HUES48 (cell line): Measurements from ENCODE around the gene EIF2S1.
"Not testable (repeated sequence)": the region's sequence is repeated elsewhere in the genome, so short reads cannot be mapped to it uniquely, and the experiment has no call there.

Source experiments
- H3K27ac ChIP-seq: one replicate; pipeline ENCODE4 v1.7.0; 2013; ENCODE audit warnings: low read depth, low read length, inconsistent platforms
- H3K27me3 ChIP-seq: 2 replicates; pipeline ENCODE4 v1.6.1; 2013; ENCODE audit warnings: mild to moderate bottlenecking, low read length; ENCODE audit not compliant: control insufficient read depth, insufficient read depth
- H3K36me3 ChIP-seq: 2 replicates; pipeline ENCODE4 v1.6.1; 2013; ENCODE audit warnings: low read length; ENCODE audit not compliant: control insufficient read depth, insufficient read depth
- H3K4me1 ChIP-seq: 2 replicates; pipeline ENCODE4 v1.6.1; 2013; ENCODE audit warnings: mild to moderate bottlenecking, low read length; ENCODE audit not compliant: control insufficient read depth, insufficient read depth
- H3K4me3 ChIP-seq: 2 replicates; pipeline ENCODE4 v1.5.1; 2013; ENCODE audit warnings: mild to moderate bottlenecking, low read depth, low read length
- H3K9ac ChIP-seq: 2 replicates; pipeline ENCODE4 v1.6.1; 2013; ENCODE audit warnings: mild to moderate bottlenecking, low read depth, low read length, moderate library complexity
- H3K9me3 ChIP-seq: 2 replicates; pipeline ENCODE4 v1.6.1; 2013; ENCODE audit warnings: low read length; ENCODE audit not compliant: control insufficient read depth, insufficient read depth

EIF2S1 gene

DNA sequence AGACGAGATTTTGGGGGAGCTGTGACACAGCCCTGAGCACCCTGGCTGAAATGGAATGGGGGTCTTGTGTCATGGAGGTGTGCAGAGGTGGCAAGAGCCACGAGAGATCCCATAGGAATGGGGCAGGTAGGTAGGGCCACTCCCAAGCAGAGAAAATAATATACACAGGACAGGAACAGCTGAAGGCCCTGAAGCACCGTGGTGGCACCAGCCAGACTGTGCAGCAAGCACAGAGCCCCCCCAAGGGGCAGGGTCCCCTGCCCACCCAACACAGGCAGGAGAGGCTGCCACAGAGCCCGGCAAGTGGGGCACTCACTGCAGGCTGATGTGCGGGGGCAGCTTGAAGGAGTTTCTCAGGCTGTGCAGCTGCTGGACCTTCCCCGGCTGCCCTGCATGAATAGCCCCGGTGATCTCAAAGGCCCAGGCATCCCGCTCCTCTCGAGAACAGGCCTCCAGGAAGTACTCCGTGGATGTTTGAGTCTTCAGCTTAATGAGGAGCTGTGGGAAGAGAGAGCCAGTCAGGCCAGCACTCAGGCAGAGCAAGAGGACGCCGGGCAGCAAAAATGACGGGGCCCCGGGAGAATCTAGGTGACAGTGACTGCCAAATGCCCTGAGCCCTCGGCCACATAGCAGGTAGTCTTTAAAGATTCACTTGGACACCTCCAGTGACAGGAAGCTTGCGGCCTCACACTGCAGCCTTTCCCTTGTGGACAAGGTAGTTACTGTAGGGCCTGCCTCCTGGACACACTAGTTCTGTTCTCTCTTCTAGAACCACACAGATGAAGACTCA is 35.2 kb downstream of the EIF2S1 start:
- no peaks in the 10 kb centered on the region for H3K36me3 ChIP-seq
- H3K9me3 ChIP-seq: no peaks in the 10 kb centered on the region
- H3K4me1 ChIP-seq: no peaks in the 10 kb centered on the region
- no peak overlapping the region for H3K9ac ChIP-seq
- H3K27ac ChIP-seq: no peak overlapping the region
- no peaks in the 10 kb centered on the region for H3K27me3 ChIP-seq
- no peak overlapping the region for H3K4me3 ChIP-seq

DNA sequence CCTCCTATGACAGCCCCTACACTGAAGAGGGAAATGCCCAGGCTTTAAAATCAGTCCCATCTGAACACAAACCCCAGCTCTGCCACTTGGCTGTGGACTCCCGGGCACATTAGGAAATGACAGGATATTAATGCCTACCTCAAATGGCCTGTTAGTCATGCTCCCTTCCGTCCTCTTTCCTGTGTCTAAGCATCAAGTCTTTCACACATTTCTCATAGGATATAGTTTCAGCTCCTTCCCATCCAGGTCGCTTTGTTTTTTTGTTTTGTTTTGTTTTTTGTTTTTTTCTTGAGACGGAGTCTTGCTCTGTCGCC is 35.7 kb downstream of the EIF2S1 start:
- H3K4me3 ChIP-seq: no peak overlapping the region
- H3K9ac ChIP-seq: no peak overlapping the region
- H3K36me3 ChIP-seq: no peaks in the 10 kb centered on the region
- H3K27me3 ChIP-seq: no peaks in the 10 kb centered on the region
- H3K27ac ChIP-seq: no peak overlapping the region
- no peaks in the 10 kb centered on the region for H3K9me3 ChIP-seq
- H3K4me1 ChIP-seq: no peaks in the 10 kb centered on the region

DNA sequence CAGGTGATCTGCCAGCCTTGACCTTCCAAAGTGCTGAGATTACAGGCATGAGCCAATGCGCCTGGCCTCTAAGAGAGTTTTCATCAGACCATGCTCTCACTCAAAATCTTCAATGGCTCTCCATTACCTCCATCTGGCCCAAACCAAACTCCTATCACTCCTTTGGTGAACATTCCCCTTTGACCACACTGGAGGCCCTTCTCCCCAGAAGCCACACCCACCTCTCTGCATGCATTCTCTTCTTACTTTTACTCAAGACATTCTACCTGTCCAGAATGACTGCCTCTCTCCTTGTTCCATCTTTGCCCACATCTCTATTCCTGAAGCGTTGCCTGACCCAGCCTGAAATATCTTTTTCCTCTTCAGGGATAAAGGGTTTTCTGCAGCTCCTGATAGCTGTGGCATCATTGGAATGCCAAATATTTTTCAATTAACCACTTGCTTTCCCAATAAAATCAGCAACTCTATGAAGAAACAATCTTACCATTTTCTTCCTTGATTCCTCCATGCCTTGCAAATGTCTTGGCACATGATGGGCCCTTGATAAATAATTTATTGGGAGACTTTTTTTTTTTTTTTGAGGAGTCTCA is 36.3 kb downstream of the EIF2S1 start:
- H3K9ac ChIP-seq: no peak overlapping the region
- no peak overlapping the region for H3K27ac ChIP-seq
- H3K4me1 ChIP-seq: no peaks in the 10 kb centered on the region
- H3K4me3 ChIP-seq: no peak overlapping the region
- no peaks in the 10 kb centered on the region for H3K36me3 ChIP-seq
- H3K27me3 ChIP-seq: no peaks in the 10 kb centered on the region
- no peaks in the 10 kb centered on the region for H3K9me3 ChIP-seq

DNA sequence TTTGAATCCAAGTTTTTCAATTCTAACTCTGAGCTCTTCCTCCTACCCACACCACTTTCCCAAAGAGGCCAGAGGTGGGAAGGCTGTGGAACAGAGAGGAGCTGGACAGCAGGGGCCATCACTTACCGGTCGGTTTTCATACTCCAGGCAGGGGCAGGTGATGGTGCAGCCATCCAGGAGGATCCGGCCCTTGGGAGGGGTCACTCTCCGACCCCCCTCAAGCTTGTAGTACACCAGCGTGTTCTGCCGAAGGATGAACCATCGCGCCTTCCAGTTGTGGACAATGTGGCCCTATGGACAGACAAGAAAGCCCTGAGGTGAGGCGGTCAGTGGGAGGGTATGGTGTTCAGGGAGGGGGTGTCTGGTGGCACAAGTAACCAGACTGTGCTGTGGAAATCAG is 37.4 kb downstream of the EIF2S1 start:
- Histone ChIP-seq H3K36me3 (no peaks in the 10 kb centered on the region), H3K4me1 (no peaks in the 10 kb centered on the region), H3K9ac (no peak overlapping the region), H3K4me3 (no peak overlapping the region), H3K9me3 (no peaks in the 10 kb centered on the region), H3K27me3 (no peaks in the 10 kb centered on the region), H3K27ac (no peak overlapping the region)

DNA sequence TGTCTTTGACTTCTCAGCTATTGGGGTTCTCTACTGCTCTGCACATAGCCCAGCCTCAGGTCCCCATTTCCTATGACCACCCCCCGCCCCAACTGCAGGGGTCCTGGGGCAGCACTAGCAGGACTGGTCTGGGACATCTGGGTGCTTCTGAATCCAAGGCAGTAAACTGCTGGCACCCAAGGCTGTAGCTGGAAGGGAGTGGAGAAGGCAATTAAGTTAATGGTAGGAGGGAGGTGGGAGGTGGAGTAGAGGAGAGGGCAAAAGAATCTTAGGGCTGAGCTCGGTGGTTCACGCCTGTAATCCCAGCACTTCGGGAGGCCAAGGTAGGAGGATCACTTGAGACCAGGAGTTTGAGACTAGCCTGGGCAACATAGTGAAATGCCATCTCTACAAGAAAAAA is 40.3 kb downstream of the EIF2S1 start:
- Histone ChIP-seq H3K4me3 (no peak overlapping the region), H3K27ac (no peak overlapping the region), H3K9me3 (no peaks in the 10 kb centered on the region), H3K36me3 (no peaks in the 10 kb centered on the region), H3K4me1 (no peaks in the 10 kb centered on the region), H3K9ac (no peak overlapping the region), H3K27me3 (no peaks in the 10 kb centered on the region)

DNA sequence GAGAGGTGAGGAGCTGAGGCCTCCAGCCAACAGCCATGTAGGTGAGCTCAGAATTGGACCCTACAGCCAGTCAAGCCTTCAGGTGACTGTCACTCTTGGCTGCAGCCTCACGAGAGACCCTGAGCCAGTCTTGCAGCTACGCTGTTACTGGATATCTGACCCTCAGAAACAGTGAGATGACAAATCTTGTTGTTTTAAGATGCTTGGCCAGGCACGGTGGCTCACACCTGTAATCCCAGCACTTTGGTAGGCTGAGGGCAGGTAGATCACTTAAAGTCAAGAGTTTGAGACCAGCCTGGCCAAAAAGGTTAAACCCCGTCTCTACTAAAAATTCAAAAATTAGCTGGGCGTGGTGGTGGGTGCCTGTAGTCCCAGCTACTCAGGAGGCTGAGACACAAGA is 45.6 kb downstream of the EIF2S1 start:
- no peaks in the 10 kb centered on the region for H3K9me3 ChIP-seq
- H3K9ac ChIP-seq: no peak overlapping the region
- no peaks in the 10 kb centered on the region for H3K4me1 ChIP-seq
- H3K36me3 ChIP-seq: no peaks in the 10 kb centered on the region
- H3K27ac ChIP-seq: no peak overlapping the region
- no peak overlapping the region for H3K4me3 ChIP-seq
- peaks cover under 1% of the 10 kb centered on the region; the same call in 1 of the 2 replicates for H3K27me3 ChIP-seq

DNA sequence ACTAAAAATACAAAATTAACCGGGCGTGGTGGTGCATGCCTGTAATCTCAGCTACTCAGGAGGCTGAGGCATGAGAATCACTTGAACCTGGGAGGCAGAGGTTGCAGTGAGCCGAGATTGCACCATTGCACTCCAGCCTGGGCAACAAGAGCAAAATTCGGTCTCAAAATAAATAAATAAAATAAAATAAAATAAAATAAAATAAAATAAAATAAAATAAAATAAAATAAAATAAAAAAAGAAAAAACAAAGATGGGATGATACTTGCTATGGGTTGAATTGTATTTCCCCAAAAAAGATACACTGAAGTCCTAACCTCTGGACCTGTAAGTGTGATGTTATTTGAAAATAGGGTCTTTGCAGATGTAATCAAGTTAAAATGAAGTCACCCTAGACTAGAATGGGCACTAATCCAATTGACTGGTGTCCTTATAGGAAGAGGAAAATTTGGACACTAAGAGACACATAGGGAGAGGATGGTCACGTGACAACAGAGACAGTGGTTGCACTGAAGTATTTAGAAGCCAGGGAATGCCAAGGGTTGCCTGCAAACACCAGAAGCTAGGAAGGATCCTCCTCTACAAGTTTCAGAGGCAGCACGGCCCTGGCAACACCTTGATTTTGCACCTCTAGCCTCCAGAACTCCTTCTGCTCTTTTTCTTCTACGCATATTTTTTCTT is 48.1 kb downstream of the EIF2S1 start:
- H3K4me3 ChIP-seq: not testable (repeated sequence)

DNA sequence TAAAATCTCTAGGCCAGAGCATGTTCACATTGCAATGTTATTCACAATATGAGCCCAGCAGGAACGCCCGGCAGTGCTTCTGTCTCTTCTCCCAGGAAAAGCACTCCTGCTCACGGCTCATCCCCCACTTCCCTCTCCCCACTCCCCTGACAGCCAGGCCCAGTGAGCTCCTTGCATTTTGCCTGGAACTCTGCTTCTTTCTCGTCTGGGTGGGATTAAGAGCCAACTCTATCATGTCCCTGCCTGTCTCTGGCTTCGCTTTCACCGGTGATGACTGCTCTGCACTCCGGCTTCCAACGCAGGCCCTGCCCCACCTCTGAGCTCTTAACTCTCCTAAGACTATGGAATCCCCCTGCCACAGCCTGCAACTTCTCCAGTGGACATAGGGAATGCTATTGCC is 49.3 kb downstream of the EIF2S1 start:
- peaks cover 29% of the 10 kb centered on the region for H3K27me3 ChIP-seq
- H3K36me3 ChIP-seq: no peaks in the 10 kb centered on the region
- H3K4me1 ChIP-seq: no peaks in the 10 kb centered on the region
- no peak overlapping the region for H3K9ac ChIP-seq
- H3K4me3 ChIP-seq: no peak overlapping the region
- no peak overlapping the region for H3K27ac ChIP-seq
- no peaks in the 10 kb centered on the region for H3K9me3 ChIP-seq

More for the DNA sequence above, 48.1 kb downstream of the EIF2S1 start:
- H3K4me1 ChIP-seq, H3K36me3 ChIP-seq, H3K9ac ChIP-seq, H3K27ac ChIP-seq, H3K9me3 ChIP-seq: not testable (repeated sequence)
- peaks cover 25% of the 10 kb centered on the region for H3K27me3 ChIP-seq

DNA sequence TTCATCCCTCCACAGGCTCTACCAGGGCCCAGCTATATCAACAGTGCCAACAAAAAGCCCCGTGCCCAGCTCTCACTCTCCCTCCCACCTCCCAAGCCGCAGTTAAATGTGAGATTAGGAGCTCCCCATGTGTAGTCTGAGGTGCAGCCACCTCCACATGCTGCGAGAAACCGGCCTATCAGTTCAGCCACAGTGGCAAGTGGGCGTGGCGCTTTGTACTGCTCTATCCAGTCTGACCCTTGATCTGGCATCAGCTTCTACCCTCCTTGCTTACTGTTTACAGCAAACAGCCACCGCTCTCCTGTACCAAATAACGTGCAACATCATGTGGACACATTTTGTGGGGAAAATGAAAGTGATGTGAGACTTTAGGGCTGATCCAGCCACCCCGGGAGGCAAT is 50.2 kb downstream of the EIF2S1 start:
- Histone ChIP-seq H3K9ac (no peak overlapping the region), H3K27ac (no peak overlapping the region), H3K4me3 (no peak overlapping the region), H3K36me3 (no peaks in the 10 kb centered on the region), H3K27me3 (peaks cover 29% of the 10 kb centered on the region), H3K4me1 (no peaks in the 10 kb centered on the region), H3K9me3 (no peaks in the 10 kb centered on the region)

DNA sequence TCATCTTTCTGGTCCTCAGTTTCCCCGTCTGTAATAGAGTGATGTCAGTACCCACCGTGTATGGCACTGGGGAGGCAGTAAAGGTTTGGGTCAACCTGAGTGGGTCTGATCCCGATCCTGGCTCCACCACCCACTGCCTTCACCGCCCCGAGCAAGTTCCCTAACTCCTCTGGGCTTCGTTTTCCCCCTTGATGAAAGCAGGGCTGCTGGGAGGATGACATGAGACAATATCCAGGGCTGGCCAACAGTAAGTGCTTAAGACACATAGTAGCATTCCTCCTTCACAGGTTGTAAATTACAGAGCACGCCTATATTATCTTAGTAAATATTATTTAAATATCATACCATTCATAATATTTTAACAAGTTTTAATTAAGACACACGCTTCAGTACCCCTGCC is 51.2 kb downstream of the EIF2S1 start:
- no peaks in the 10 kb centered on the region for H3K4me1 ChIP-seq
- no peaks in the 10 kb centered on the region for H3K36me3 ChIP-seq
- no peak overlapping the region for H3K9ac ChIP-seq
- H3K27ac ChIP-seq: no peak overlapping the region
- H3K4me3 ChIP-seq: peak overlapping the region; percentile 55
- H3K27me3 ChIP-seq: peaks cover 29% of the 10 kb centered on the region
- H3K9me3 ChIP-seq: no peaks in the 10 kb centered on the region

DNA sequence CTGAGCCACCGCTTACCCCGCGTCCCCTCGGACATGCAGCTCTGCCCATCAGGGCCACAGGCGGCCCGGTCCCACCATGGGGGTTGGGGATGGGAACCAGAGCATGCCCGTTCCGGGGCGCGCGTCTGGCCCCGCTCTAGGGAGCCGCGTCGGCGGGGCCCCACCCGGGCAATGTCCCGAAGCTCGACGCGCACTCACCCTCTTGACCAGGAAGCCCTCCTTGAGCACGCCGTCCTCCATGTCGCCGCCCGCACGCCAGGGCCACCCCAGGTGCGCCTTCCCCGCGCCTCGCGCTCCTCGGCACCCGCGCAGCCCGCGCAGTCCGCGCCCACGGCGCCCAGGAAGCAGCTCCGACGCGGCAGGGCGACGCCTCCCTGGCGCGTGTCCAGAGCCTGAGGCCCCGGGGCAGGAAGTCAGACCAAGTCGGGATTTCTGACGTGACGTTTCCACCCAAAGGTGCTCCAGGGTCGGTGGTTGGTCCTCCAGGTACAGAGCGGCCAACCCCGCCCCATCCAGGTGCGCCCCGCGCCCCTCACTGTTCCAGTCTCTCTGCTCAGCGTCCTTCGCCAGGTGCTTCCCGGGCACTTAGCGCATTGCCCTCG is 51.8 kb downstream of the EIF2S1 start, which contains the start of gene PLEK2:
Gene PLEK2, minus strand, starts transcription at position 346 of the 602 bp plus-strand sequence. Its CDS starts 106 bp downstream, at position 240.
- Histone ChIP-seq H3K4me3 (peak within 1 kb of the TSS; percentile 55), H3K9ac (no peak within 1 kb of the TSS), H3K9me3 (no peaks in the 10 kb centered on the region), H3K4me1 (no peaks in the 10 kb centered on the region), H3K27me3 (peaks cover 29% of the 10 kb centered on the region), H3K27ac (no peak within 1 kb of the TSS), H3K36me3 (no peaks in the 10 kb centered on the region)
